ENCODE measurements around the gene RNPEP. TPM values are rescaled to one million over a fixed set of nuclear protein-coding genes. Genes with fewer than 3 reads are reported as not detected.

The RNPEP gene
- total and polyA plus RNA-seq, 2 of the 13 experiments (the other 11 are each of a cell fraction or from before 2014, with no cell fraction given) = 20.6 to 38.4 TPM

- TF ChIP-seq, protein P1, sequence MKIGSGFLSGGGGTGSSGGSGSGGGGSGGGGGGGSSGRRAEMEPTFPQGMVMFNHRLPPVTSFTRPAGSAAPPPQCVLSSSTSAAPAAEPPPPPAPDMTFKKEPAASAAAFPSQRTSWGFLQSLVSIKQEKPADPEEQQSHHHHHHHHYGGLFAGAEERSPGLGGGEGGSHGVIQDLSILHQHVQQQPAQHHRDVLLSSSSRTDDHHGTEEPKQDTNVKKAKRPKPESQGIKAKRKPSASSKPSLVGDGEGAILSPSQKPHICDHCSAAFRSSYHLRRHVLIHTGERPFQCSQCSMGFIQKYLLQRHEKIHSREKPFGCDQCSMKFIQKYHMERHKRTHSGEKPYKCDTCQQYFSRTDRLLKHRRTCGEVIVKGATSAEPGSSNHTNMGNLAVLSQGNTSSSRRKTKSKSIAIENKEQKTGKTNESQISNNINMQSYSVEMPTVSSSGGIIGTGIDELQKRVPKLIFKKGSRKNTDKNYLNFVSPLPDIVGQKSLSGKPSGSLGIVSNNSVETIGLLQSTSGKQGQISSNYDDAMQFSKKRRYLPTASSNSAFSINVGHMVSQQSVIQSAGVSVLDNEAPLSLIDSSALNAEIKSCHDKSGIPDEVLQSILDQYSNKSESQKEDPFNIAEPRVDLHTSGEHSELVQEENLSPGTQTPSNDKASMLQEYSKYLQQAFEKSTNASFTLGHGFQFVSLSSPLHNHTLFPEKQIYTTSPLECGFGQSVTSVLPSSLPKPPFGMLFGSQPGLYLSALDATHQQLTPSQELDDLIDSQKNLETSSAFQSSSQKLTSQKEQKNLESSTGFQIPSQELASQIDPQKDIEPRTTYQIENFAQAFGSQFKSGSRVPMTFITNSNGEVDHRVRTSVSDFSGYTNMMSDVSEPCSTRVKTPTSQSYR (CRISPR knock-in tag; IDR thresholded peaks at IDR 0.05; ENCODE audit: borderline replicate concordance) = peak; percentile 28; the same call in 1 of the 2 replicates
- TF ChIP-seq ZBTB3 (CRISPR knock-in tag; IDR thresholded peaks at IDR 0.05; ENCODE audit: borderline replicate concordance, low read depth) (no peak), KDM2A (CRISPR knock-in tag; IDR thresholded peaks at IDR 0.05; ENCODE audit: borderline replicate concordance, low read depth) (peak; percentile 54; the same call in 1 of the 2 replicates), ATF1 (CRISPR knock-in tag; IDR thresholded peaks at IDR 0.05) (peak; percentile 45; the same call in 1 of the 2 replicates), HDAC2 (CRISPR knock-in tag; IDR thresholded peaks at IDR 0.05) (peak; percentile 53; the same call in 1 of the 2 replicates), ZNF563 (CRISPR knock-in tag; IDR thresholded peaks at IDR 0.05) (0 out of 2 replicates have a peak, but pooled peaks have one; percentile 22), ZNF850 (CRISPR knock-in tag; conservative IDR thresholded peaks at IDR 0.05) (no peak), ZNF30 (CRISPR knock-in tag; IDR thresholded peaks at IDR 0.05) (no peak), CEBPB (IDR thresholded peaks at IDR 0.05; ENCODE audit: borderline replicate concordance, low read depth, low read length) (peak; percentile 79; the same call in 1 of the 2 replicates), ZNF619 (CRISPR knock-in tag; IDR thresholded peaks at IDR 0.05) (no peak), ZNF143 (CRISPR knock-in tag; IDR thresholded peaks at IDR 0.05) (no peak), MIER2 (CRISPR knock-in tag; IDR thresholded peaks at IDR 0.05) (no peak), ZNF75D (CRISPR knock-in tag; IDR thresholded peaks at IDR 0.05; ENCODE audit: borderline replicate concordance) (no peak)
- TF ChIP-seq, protein P2, sequence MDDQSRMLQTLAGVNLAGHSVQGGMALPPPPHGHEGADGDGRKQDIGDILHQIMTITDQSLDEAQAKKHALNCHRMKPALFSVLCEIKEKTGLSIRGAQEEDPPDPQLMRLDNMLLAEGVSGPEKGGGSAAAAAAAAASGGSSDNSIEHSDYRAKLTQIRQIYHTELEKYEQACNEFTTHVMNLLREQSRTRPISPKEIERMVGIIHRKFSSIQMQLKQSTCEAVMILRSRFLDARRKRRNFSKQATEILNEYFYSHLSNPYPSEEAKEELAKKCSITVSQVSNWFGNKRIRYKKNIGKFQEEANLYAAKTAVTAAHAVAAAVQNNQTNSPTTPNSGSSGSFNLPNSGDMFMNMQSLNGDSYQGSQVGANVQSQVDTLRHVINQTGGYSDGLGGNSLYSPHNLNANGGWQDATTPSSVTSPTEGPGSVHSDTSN (CRISPR knock-in tag; IDR thresholded peaks at IDR 0.05; ENCODE audit: borderline replicate concordance) = no peak
- TF ChIP-seq, protein P3, sequence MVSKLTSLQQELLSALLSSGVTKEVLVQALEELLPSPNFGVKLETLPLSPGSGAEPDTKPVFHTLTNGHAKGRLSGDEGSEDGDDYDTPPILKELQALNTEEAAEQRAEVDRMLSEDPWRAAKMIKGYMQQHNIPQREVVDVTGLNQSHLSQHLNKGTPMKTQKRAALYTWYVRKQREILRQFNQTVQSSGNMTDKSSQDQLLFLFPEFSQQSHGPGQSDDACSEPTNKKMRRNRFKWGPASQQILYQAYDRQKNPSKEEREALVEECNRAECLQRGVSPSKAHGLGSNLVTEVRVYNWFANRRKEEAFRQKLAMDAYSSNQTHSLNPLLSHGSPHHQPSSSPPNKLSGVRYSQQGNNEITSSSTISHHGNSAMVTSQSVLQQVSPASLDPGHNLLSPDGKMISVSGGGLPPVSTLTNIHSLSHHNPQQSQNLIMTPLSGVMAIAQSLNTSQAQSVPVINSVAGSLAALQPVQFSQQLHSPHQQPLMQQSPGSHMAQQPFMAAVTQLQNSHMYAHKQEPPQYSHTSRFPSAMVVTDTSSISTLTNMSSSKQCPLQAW (CRISPR knock-in tag; IDR thresholded peaks at IDR 0.05) = peak; percentile 99
- TF ChIP-seq, protein P4, sequence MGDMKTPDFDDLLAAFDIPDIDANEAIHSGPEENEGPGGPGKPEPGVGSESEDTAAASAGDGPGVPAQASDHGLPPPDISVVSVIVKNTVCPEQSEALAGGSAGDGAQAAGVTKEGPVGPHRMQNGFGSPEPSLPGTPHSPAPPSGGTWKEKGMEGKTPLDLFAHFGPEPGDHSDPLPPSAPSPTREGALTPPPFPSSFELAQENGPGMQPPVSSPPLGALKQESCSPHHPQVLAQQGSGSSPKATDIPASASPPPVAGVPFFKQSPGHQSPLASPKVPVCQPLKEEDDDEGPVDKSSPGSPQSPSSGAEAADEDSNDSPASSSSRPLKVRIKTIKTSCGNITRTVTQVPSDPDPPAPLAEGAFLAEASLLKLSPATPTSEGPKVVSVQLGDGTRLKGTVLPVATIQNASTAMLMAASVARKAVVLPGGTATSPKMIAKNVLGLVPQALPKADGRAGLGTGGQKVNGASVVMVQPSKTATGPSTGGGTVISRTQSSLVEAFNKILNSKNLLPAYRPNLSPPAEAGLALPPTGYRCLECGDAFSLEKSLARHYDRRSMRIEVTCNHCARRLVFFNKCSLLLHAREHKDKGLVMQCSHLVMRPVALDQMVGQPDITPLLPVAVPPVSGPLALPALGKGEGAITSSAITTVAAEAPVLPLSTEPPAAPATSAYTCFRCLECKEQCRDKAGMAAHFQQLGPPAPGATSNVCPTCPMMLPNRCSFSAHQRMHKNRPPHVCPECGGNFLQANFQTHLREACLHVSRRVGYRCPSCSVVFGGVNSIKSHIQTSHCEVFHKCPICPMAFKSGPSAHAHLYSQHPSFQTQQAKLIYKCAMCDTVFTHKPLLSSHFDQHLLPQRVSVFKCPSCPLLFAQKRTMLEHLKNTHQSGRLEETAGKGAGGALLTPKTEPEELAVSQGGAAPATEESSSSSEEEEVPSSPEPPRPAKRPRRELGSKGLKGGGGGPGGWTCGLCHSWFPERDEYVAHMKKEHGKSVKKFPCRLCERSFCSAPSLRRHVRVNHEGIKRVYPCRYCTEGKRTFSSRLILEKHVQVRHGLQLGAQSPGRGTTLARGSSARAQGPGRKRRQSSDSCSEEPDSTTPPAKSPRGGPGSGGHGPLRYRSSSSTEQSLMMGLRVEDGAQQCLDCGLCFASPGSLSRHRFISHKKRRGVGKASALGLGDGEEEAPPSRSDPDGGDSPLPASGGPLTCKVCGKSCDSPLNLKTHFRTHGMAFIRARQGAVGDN (CRISPR knock-in tag; IDR thresholded peaks at IDR 0.05) = peak; percentile 72
- TF ChIP-seq, protein P5, sequence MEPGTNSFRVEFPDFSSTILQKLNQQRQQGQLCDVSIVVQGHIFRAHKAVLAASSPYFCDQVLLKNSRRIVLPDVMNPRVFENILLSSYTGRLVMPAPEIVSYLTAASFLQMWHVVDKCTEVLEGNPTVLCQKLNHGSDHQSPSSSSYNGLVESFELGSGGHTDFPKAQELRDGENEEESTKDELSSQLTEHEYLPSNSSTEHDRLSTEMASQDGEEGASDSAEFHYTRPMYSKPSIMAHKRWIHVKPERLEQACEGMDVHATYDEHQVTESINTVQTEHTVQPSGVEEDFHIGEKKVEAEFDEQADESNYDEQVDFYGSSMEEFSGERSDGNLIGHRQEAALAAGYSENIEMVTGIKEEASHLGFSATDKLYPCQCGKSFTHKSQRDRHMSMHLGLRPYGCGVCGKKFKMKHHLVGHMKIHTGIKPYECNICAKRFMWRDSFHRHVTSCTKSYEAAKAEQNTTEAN (CRISPR knock-in tag; conservative IDR thresholded peaks at IDR 0.05) = 0 out of 2 replicates have a peak, but pooled peaks have one; percentile 23
Observed at GRCh38 chr1:202034683-202035462, 52.4 kb downstream of the RNPEP start (continued).

All from HepG2 (cell line).